Tongue (tissue), 2 donors: ENCODE data around the gene SMCHD1. TPM values are rescaled to one million over a fixed set of nuclear protein-coding genes. Genes with fewer than 3 reads are reported as not detected.

ENCODE experiments used
- DNase-seq: peaks from one replicate; pipeline ENCODE4 v3.0.0-alpha.2; 2015
- total RNA-seq: library from RNA; depleted of rRNA; stranded (reverse); fragments of >200 nt; gene quantifications from one replicate; pipeline ENCODE4 v1.2.3, GENCODE V29; 2014

Gene SMCHD1
- total RNA-seq, result 143 TPM

DNA sequence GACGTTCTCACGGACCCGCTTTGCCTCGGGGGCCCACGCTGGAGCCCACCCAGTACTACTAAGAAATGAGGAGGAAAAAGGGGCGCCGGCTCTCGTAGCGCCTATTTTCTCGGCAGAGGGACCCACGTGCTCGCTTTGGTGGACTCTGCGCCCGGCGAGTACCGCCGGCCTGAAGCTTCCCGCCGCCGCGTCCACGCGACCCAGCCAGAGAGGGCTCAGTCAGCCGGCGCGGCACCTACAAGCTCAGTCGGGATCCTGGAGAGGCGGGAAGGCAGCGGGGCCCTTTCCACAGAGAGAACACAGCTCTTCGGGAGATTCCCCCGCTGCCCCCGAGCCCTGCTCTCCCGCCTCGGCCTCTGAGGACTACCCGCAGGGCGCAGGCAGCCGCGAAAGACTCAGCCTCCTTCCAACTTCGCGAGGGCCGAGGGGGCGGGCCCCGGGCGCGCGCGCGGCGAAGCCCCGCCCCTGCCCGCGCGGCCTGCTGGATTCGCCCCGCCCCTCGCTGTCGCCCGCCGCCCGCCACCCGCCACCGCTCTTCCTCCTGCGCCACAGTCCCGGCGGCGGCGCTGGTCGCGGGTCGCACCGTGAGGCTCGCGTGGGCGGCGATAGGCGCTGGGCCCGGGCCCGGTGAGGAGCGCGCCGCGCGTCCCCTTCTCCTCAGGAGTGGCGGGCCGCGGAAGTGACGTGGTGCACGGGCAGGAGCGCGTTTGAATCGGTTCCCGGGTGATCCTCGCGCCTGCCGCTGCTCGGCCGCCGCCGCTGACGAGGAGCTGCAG is at the start of gene SMCHD1:
TSS of gene SMCHD1 (plus strand) at position 549 of the 776 bp plus-strand sequence. CDS start 350 bp downstream, outside the sequence.
- DNase-seq, result peak; percentile 90

GRCh38 chr18:2606335-2606734 is 49.2 kb upstream of the SMCHD1 start:
- DNase-seq, result no peak

DNA sequence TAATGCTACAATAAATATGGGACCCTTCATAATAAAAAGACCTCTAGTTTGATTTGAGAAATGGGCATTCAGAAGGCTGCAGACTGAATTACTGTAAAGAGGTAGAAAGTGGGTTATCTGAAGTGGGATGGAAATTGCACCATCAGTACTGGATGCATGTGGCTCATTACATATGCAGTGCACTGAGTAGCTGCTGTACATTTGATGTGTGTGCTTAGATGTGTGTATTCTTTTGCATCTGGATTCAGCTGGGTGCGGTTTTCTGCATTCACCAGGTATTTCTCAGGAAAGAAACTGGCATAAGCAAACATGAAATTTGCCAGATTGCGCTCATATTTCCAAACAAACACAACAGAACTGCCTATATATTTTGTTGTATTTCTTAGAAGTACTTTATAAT is 45.9 kb upstream of the SMCHD1 start:
- no peak for DNase-seq

- no peak for DNase-seq
These were observed 45.0 kb upstream of the SMCHD1 start for GRCh38 chr18:2610549-2610948.

GRCh38 chr18:2612996-2613395 is 42.5 kb upstream of the SMCHD1 start:
- no peak for DNase-seq

DNA sequence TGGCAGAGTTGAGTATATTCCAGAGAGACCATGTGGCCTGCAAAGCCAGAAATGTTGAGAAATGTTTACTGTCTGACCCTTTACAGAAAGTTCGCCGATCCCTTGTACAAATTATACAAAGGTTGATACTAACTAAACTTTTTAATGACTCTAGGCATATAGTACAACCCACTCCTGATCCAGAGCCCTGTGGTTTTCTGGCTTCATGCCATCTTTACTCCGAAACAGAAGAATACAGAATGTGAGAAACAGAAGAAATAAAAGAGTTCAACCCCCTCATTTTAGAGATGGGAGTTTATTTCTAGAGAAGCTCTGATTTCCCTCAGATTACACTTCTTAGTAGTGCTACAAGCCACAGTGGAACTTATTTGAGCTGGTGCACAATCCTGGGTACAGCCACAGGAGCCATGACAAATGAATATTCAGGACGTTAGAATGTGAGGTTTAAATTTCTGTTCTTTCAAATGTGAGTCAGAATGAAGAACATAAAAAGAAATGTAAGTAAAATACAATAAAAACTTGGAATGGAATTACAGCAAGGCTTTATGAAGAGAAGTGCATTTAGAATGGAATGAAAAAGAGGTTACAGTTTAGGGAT is 38.0 kb upstream of the SMCHD1 start:
- no peak for DNase-seq

- no peak for DNase-seq
These were observed 37.5 kb upstream of the SMCHD1 start for GRCh38 chr18:2618009-2618408.

DNA sequence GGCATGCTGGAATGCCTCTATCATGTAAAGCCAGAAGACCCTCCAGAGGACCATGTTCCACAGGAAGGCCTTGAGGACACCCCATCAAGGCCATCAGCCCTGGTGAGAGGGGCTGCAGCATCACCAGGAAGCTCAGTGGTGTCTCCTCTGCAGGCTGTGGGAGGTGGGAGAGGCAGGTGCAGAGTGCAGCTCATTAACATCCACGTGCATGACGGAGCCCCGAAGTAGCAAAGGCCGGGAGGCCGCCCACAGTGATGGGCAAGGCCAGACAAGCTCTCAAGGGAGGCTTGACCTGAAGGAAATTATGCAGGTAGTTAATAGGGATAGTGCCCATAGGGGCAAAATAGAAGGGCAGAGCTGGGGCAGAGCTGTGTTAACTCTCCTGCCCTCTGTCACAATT is 30.3 kb upstream of the SMCHD1 start:
- no peak for DNase-seq

GRCh38 chr18:2627821-2628276 is 27.7 kb upstream of the SMCHD1 start:
- no peak for DNase-seq

- DNase-seq, result no peak
These were observed 26.5 kb upstream of the SMCHD1 start for GRCh38 chr18:2629003-2629402.

DNA sequence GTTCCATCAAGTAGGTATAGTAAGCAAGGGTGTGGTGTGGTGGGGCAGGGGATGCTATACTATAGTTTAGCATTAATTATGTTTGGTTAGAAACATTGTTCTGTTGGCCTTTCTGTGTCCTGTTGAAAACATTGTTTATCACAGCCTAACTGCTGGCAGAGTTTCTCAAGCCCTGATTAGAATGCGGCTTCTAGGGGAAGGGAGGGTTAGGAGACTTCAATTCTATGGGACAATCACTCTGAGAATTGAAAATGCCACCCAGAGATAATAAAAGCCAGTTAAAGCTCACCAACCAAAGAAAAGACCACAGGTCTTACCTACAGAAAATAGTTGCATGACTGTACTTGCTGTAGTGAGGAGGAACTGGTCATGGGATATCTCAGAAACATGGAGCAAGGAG is 19.9 kb upstream of the SMCHD1 start:
- no peak for DNase-seq

GRCh38 chr18:2636126-2636631 is 19.3 kb upstream of the SMCHD1 start:
- DNase-seq, result no peak

GRCh38 chr18:2641638-2642037 is 13.9 kb upstream of the SMCHD1 start:
- no peak for DNase-seq

DNA sequence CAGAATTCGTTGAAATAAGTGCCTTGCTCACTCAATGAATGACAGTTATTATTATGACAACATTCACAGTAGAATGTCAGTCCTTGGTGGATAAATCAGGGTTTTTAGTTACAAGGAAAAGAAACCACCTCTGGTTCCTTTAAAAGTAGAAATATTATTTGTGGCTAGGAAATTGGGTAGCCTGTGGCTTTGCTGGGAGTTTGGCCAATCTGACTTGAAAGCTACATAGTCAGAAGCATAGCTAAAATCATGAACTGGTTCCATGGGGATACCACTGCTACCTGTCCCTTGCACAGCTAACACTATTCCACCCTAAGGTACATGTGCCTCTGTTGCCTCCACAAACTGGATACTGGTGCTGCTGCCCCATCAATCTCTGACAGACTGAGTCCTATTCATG is 12.8 kb upstream of the SMCHD1 start:
- DNase-seq, result no peak

DNA sequence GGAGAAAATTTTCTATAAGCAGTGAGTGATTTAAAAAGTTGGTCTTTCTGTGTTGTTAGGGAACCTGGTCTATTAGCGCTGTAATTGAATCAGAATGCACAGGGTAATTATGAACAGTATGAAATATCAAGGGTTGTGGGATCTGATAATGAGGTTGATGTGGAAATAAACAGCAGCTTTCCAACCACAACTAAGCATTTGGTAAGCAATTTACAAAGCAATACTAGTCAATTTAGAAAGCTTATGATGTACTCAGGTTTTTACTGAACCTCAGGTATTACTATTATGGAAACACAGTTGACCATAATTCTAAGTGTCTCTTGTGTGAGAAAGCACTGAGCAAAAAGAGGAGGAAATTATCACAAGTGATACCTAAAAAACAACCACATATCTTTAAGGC is 11.0 kb upstream of the SMCHD1 start:
- DNase-seq, result no peak

GRCh38 chr18:2651981-2652380 is 3.5 kb upstream of the SMCHD1 start:
- no peak for DNase-seq

- DNase-seq, result no peak
These were observed 2.1 kb upstream of the SMCHD1 start for GRCh38 chr18:2653467-2653866.

- peak; percentile 53 for DNase-seq
These were observed 1.2 kb upstream of the SMCHD1 start for GRCh38 chr18:2654169-2654927.

GRCh38 chr18:2654928-2655177 is 673 bp upstream of the SMCHD1 start:
- DNase-seq, result no peak

DNA sequence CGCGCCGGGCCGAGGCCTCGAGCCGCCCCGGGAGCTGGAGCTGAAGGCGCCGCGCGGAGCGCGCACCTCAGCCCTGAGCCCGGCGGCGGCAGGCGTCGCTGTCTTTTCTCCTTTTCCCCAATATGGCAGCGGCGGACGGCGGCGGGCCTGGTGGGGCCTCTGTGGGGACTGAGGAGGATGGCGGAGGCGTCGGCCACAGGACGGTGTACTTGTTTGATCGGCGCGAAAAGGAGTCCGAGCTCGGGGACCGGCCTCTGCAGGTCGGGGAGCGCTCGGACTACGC is 369 bp downstream of the SMCHD1 start:
- DNase-seq, result no peak

- peak; percentile 60 for DNase-seq
These were observed 883 bp downstream of the SMCHD1 start for GRCh38 chr18:2656237-2656980.

GRCh38 chr18:2656981-2657512 is 1.5 kb downstream of the SMCHD1 start:
- DNase-seq, result no peak
